HG03066 (cell line): ENCODE measurements around the gene HLA-A.
"Not testable (repeated sequence)": the region's sequence is repeated elsewhere in the genome, so short reads cannot be mapped to it uniquely, and the experiment has no call there.

ENCODE experiments used
- ATAC-seq: cut with Tn5 transposase; IDR thresholded peaks from one replicate; pipeline ENCODE4 v1.9.1; 2021; ENCODE audit warnings: low read depth; ENCODE audit not compliant: unreplicated experiment

The HLA-A gene

GRCh38 chr6:29958921-29959320 lies 16.6 kb downstream of the HLA-A start:
- ATAC-seq: no peak

- ATAC-seq: no peak
Measured at GRCh38 chr6:29959467-29959866, 17.1 kb downstream of the HLA-A start.

GRCh38 chr6:29961966-29962365 lies 19.6 kb downstream of the HLA-A start:
- ATAC-seq: no peak

GRCh38 chr6:29963697-29964096 lies 21.4 kb downstream of the HLA-A start:
- ATAC-seq: not testable (repeated sequence)

GRCh38 chr6:29964518-29964886 lies 22.2 kb downstream of the HLA-A start:
- ATAC-seq: no peak

GRCh38 chr6:29964887-29965562 lies 22.7 kb downstream of the HLA-A start:
- peak; percentile 88 for ATAC-seq

- ATAC-seq: no peak
Measured at GRCh38 chr6:29965563-29965872, 23.2 kb downstream of the HLA-A start.

GRCh38 chr6:29965873-29966601 lies 23.7 kb downstream of the HLA-A start:
- no peak for ATAC-seq

GRCh38 chr6:29967379-29968010 lies 25.2 kb downstream of the HLA-A start:
- no peak for ATAC-seq

- ATAC-seq: no peak
Measured at GRCh38 chr6:29968130-29968529, 25.8 kb downstream of the HLA-A start.

- no peak for ATAC-seq
Measured at GRCh38 chr6:29968905-29969304, 26.6 kb downstream of the HLA-A start.

GRCh38 chr6:29970711-29971110 lies 28.4 kb downstream of the HLA-A start:
- no peak for ATAC-seq

- ATAC-seq: no peak
Measured at GRCh38 chr6:29974901-29975560, 32.7 kb downstream of the HLA-A start.

- no peak for ATAC-seq
Measured at GRCh38 chr6:29975561-29975907, 33.2 kb downstream of the HLA-A start.

GRCh38 chr6:29976253-29976587 lies 33.9 kb downstream of the HLA-A start:
- no peak for ATAC-seq

- peak; percentile 73 for ATAC-seq
Measured at GRCh38 chr6:29976588-29977424, 34.5 kb downstream of the HLA-A start.

GRCh38 chr6:29977425-29977727 lies 35.0 kb downstream of the HLA-A start:
- ATAC-seq: no peak

GRCh38 chr6:29980013-29980412 lies 37.7 kb downstream of the HLA-A start:
- ATAC-seq: not testable (repeated sequence)

GRCh38 chr6:29980511-29980910 lies 38.2 kb downstream of the HLA-A start:
- ATAC-seq: no peak

- no peak for ATAC-seq
Measured at GRCh38 chr6:29981211-29981812, 39.0 kb downstream of the HLA-A start.

- no peak for ATAC-seq
Measured at GRCh38 chr6:29982097-29982496, 39.8 kb downstream of the HLA-A start.
